AG10803 (cell line): ENCODE measurements around the gene C20orf204.

Source experiments
- DNase-seq: peaks from one replicate; pipeline ENCODE4 v3.0.0; 2010; ENCODE audit warnings: low read depth
- H3K4me3 ChIP-seq: 2 replicates; pipeline ENCODE4 v1.5.1; 2011; ENCODE audit warnings: mild to moderate bottlenecking, low read length, control low read depth
- CTCF ChIP-seq: conservative IDR thresholded peaks from 2 replicates; pipeline ENCODE4 v1.5.1; 2011; ENCODE audit warnings: mild to moderate bottlenecking, low read length, control low read depth, inconsistent platforms

C20orf204 gene

GRCh38 chr20:64047046-64047389, 11.0 kb downstream of the C20orf204 start:
- TF ChIP-seq CTCF = no peak
- no peak for DNase-seq
- H3K4me3 ChIP-seq = no peak overlapping the region

- TF ChIP-seq CTCF = no peak
- no peak for DNase-seq
- no peak overlapping the region for H3K4me3 ChIP-seq
These were observed 12.0 kb downstream of the C20orf204 start for GRCh38 chr20:64047968-64048401.

- no peak for TF ChIP-seq CTCF
These were observed 12.5 kb downstream of the C20orf204 start for GRCh38 chr20:64048402-64049044.

GRCh38 chr20:64049060-64049877, 13.3 kb downstream of the C20orf204 start, which contains the start of gene SOX18:
TSS of gene SOX18 (minus strand) at chr20:64049639. CDS start at chr20:64049516, 123 bp downstream.
- H3K4me3 ChIP-seq = no peak within 1 kb of the TSS
- DNase-seq = no peak
- TF ChIP-seq CTCF = no peak

More at GRCh38 chr20:64048402-64049044, 12.5 kb downstream of the C20orf204 start:
- no peak for DNase-seq
- H3K4me3 ChIP-seq = no peak overlapping the region

GRCh38 chr20:64049878-64050260, 13.9 kb downstream of the C20orf204 start:
- no peak overlapping the region for H3K4me3 ChIP-seq

GRCh38 chr20:64050261-64051032, 14.5 kb downstream of the C20orf204 start:
- H3K4me3 ChIP-seq = no peak overlapping the region

More at GRCh38 chr20:64049878-64050260, 13.9 kb downstream of the C20orf204 start:
- no peak for DNase-seq
- TF ChIP-seq CTCF = no peak

More at GRCh38 chr20:64050261-64051032, 14.5 kb downstream of the C20orf204 start:
- no peak for TF ChIP-seq CTCF
- DNase-seq = no peak
